DMS114 treated with DMSO at 0.1 percent for 48 hours (cell line): Measurements from ENCODE around the gene RABGEF1.
"Not testable (repeated sequence)": the region's sequence is repeated elsewhere in the genome, so short reads cannot be mapped to it uniquely, and the experiment has no call there.

Source experiments
- DNase-seq: peaks from one replicate; lab custom pipeline; 2025; ENCODE audit not compliant: unreplicated experiment; lab: John Stamatoyannopoulos, UW

Gene RABGEF1

GRCh38 chr7:66735154-66735553 lies 5.4 kb upstream of the RABGEF1 start:
- DNase-seq = no peak

GRCh38 chr7:66735850-66736249 lies 4.7 kb upstream of the RABGEF1 start:
- DNase-seq = no peak

DNA sequence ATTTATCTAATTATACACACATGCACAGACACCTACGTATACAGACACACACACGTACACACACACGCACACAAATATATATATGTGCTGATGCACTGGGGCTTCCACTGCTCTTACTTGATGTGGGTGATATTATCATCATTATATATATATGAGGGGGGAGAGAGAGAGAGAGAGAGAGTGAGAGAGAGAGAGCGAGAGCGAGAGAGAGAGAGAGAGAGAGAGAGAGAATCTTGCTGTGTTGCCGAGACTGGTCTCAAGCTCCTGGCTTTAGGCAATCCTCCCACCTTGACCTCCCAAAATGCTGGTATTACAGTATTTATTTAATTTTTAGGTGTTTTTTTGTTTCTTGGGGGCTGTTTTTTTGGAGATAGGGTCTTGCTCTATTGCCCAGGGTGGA lies 3.6 kb upstream of the RABGEF1 start:
- DNase-seq = no peak

DNA sequence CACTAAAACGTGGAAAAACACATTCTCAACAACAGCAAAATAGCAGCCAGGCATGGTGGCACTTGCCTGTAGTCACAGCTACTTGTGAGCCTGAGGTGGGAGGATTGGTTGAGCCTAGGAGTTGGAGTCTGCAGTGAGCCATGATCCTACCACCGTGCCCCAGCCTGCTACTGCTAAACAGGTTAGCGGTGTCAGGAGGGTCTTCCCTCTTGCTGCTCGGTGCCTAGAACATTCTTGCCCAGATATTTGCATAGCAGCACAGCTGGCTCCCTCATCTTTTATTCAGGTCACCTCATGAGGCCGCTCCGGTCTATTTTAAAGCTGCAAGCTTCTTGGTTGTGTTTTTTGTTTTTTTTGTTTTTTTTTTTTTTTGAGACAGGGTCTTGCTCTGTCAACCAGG lies 2.9 kb upstream of the RABGEF1 start:
- no peak for DNase-seq

GRCh38 chr7:66739477-66739876 lies 1.1 kb upstream of the RABGEF1 start:
- no peak for DNase-seq

DNA sequence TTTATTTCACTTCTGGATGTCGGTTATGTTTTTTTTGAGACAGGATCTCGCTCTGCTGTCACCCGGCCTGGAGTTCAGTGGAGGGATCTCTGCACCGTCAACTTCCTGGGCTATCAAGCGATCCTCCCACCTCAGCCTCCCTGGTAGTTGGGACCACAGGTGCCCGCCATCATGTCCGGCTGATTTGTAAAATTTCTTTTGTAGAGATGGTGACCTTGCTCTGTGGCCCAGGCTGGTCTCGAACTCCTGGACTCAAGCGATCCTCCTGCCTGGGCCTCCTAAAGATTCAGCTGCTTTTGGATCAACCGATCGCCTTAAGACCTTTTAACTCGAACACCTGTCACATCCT lies 606 bp upstream of the RABGEF1 start:
- no peak for DNase-seq

DNA sequence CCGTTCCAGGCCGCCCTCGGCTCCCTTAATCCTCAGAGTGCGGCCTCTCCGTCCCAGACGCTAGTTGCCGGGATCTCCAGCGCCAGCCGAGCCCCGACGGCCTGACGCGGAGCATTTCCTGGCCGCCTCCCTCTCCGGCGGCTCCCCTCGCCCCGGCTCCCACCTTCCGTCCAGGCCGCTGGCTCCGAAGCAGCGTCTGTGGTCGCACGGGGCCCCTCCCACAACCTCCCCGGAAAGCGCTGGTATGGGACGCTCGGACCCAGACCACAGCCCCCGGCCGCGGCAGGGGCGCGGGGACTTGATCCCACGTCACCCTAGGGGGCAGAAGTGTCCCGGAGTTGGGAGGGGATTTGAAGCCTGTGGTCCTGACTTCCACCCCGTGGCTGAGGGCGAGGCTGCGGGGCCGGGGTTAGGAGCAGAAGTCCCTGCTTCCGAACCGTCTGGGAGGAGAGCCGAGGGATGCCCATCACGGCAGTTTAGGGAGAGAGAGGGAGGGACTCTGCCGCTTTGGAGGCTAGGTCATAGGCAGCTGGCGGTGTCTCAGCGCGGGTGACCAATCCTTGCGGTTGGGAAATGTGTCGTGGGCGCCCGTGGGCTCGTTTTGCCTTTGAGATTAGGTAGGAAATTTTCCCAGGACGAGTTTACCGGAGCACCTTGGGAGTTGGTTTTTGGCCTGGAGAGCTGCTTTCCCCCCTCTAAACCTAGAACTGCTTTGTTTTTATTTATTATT lies 612 bp downstream of the RABGEF1 start:
- not testable (repeated sequence) for DNase-seq

GRCh38 chr7:66741710-66742049 lies 1.1 kb downstream of the RABGEF1 start:
- no peak for DNase-seq

GRCh38 chr7:66742298-66742697 lies 1.8 kb downstream of the RABGEF1 start:
- DNase-seq = not testable (repeated sequence)

GRCh38 chr7:66743920-66744319 lies 3.4 kb downstream of the RABGEF1 start:
- no peak for DNase-seq

GRCh38 chr7:66747385-66747784 lies 6.9 kb downstream of the RABGEF1 start:
- DNase-seq = no peak

DNA sequence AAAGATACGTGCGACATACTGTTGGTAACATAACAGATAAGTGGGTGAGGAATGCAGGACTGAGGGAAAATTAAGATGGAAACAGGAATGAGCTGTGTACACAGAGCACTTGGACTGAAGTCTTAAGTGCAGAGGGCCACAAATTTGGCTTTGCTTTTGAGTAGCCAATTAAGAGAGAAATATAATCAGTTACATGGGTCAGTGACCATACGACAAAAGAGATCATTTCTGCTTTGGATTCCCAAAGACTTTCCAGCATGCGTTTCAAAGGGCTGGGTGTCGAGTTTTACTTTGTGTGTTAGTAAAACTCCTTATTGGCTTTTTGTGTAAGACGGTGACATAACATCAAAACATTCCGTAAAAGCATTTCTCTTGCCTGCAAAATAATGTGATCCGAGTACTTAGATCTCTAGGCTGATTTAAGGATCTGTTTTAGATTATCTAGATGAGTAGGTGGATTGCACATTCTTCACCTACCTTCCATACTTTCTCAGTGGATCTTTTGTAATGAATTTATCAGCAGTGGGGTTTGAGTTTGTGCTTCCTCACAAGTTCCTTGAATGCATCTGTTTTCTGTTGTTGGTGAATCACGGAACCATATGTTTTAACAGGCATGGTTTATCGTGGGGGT lies 7.5 kb downstream of the RABGEF1 start:
- no peak for DNase-seq

GRCh38 chr7:66748791-66749190 lies 8.3 kb downstream of the RABGEF1 start:
- no peak for DNase-seq

- DNase-seq = no peak
These were observed 11.4 kb downstream of the RABGEF1 start for GRCh38 chr7:66751945-66752344.

GRCh38 chr7:66754541-66754940 lies 14.0 kb downstream of the RABGEF1 start:
- no peak for DNase-seq

DNA sequence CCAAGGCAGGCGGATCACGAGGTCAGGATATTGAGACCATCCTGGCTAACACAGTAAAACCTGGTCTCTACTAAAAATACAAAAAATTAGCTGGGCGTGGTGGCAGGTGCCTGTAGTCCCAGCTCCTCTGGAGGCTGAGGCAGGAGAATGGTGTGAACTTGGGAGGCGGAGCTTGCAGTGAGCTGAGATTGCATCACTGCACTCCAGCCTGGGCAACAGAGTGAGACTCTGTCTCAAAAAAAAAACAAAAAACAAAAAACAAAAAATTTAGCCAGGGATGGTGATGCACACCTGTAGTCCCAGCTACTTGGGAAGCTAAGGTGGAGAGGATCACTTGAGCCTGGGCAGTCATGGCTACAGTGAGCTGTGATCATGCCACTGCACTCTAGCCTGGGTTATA lies 14.5 kb downstream of the RABGEF1 start:
- DNase-seq = not testable (repeated sequence)

DNA sequence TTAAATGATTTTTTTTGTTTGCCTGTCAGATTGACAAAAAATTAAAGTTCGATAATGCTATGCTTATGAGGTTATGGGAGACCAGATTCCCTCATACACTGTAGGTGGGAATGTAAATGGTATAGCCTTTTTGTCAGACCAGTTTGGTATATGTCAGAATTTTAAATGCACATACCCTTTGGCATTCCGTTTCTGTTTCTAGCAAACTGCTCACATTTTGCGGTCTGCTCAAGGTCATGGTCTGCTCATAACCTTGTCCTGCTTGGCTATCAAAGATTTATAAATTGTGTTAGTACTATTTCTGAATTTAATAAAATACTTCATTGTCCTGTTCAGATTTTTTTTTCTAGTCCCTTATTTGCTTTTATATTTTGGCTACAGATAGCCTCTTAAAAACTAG lies 15.7 kb downstream of the RABGEF1 start:
- not testable (repeated sequence) for DNase-seq

DNA sequence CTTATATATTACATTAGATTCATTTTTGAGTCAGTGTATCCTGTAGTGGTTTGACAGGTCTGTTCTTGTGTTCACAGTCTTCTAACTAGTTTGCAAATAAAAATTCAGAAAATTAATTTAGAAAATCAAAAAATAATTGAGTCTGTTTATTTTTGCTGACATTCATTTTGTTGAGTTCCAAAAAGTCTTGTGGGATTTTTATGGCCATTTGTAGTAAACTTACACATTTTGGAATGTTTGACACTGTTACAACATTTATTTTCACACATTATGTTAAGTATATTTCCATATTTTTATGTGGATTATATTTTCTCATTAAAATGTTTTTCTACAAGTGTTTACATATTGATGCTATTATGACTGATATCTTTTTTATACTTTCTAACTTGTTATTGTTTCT lies 16.4 kb downstream of the RABGEF1 start:
- no peak for DNase-seq

- DNase-seq = no peak
These were observed 17.4 kb downstream of the RABGEF1 start for GRCh38 chr7:66757939-66758338.

- no peak for DNase-seq
These were observed 18.6 kb downstream of the RABGEF1 start for GRCh38 chr7:66758950-66759628.

GRCh38 chr7:66763183-66763582 lies 22.6 kb downstream of the RABGEF1 start:
- DNase-seq = not testable (repeated sequence)

GRCh38 chr7:66763633-66764355 lies 23.3 kb downstream of the RABGEF1 start:
- not testable (repeated sequence) for DNase-seq
